GM12878 (cell line): ENCODE measurements around the gene AJM1. TPM values are rescaled to one million over a fixed set of nuclear protein-coding genes. Genes with fewer than 3 reads are reported as not detected.

Source experiments
- ATAC-seq: fragments of 200-7000 bp; cut with Tn5 transposase; 3 replicates; pipeline ENCODE4 v1.9.1; 2020; ENCODE audit warnings: mild to moderate bottlenecking, moderate library complexity
- BruUV-seq: library from RNA; stranded (reverse); fragments of 400-500 nt; replicated peaks from 2 replicates; lab custom pipeline; 2021; lab: Mats Ljungman, UMichigan
- CTCF ChIA-PET: fragments of 300-600 bp; sonication (Branson Sonifier 250); formaldehyde crosslinking; extraction: SDS; loops from one replicate; lab custom pipeline; 2021; ENCODE audit warnings: inconsistent platforms; lab: Yijun Ruan, JAX
- POLR2A ChIA-PET: fragments of 350-600 bp; formaldehyde crosslinking; extraction: SDS; loops from one replicate; lab custom pipeline; 2021; ENCODE audit warnings: inconsistent platforms; lab: Charles Lee
- RAD21 ChIA-PET: fragments of 300-600 bp; sonication (Branson Sonifier 250); formaldehyde crosslinking; loops from one replicate; lab custom pipeline; 2023; ENCODE audit warnings: antibody characterized with exemption; ENCODE audit not compliant: unreplicated experiment; lab: Charles Lee
- SMC1A ChIA-PET: fragments of 300-600 bp; sonication (Branson Sonifier 250); formaldehyde crosslinking; loops from one replicate; lab custom pipeline; 2023; ENCODE audit not compliant: unreplicated experiment, uncharacterized antibody; lab: Charles Lee
- DNase-seq: peaks from one replicate; pipeline ENCODE4 v3.0.0-alpha.2; 2011; ENCODE audit warnings: low read depth, low spot score
- FAIRE-seq: peaks from 3 replicates; lab custom pipeline; 2011; peaks lifted over from hg19 to GRCh38; lab: Jason Lieb, UNC
- H2AFZ ChIP-seq: 2 replicates; pipeline ENCODE4 v1.6.0; 2011; ENCODE audit warnings: low read depth, low read length, control low read depth; ENCODE audit not compliant: control insufficient read depth
- H3K27ac ChIP-seq: 2 replicates; pipeline ENCODE4 v1.5.1; 2011; ENCODE audit warnings: control low read depth; ENCODE audit not compliant: control insufficient read depth, insufficient read depth
- H3K27me3 ChIP-seq, 2 experiments: replicated peaks in 1 of 2; 2 replicates each; pipeline versions ENCODE4 v1.6.0 to v1.6.1; 2011; ENCODE audit warnings: low read length in 1 of 2; ENCODE audit not compliant: control insufficient read depth in 2 of 2, insufficient read depth in 2 of 2
- H3K36me3 ChIP-seq, 2 experiments: 2 replicates each; pipeline ENCODE4 v1.5.1; 2011; ENCODE audit warnings: low read length in 1 of 2; ENCODE audit not compliant: control insufficient read depth in 2 of 2, insufficient read depth in 2 of 2
- H3K4me1 ChIP-seq: 2 replicates; pipeline ENCODE4 v1.6.1; 2011; ENCODE audit warnings: mild to moderate bottlenecking, low read length, moderate library complexity, mixed read lengths; ENCODE audit not compliant: control insufficient read depth, insufficient read depth
- H3K4me2 ChIP-seq: 2 replicates; pipeline ENCODE4 v1.6.0; 2011; ENCODE audit warnings: control low read depth; ENCODE audit not compliant: control insufficient read depth, insufficient read depth
- H3K4me3 ChIP-seq: fragments of 200-600 bp; sonication (generic); 2 replicates; pipeline ENCODE4 v1.5.1; 2016
- H3K79me2 ChIP-seq: 2 replicates; pipeline ENCODE4 v1.6.0; 2011; ENCODE audit warnings: low read length; ENCODE audit not compliant: control insufficient read depth, insufficient read depth
- H3K9ac ChIP-seq: 2 replicates; pipeline ENCODE4 v1.8.0; 2011; ENCODE audit warnings: low read length, control low read depth, mixed read lengths; ENCODE audit not compliant: control insufficient read depth, insufficient read depth
- H3K9me3 ChIP-seq: replicated peaks from 3 replicates; pipeline ENCODE4 v1.5.1; 2011; ENCODE audit warnings: mild to moderate bottlenecking, low read length; ENCODE audit not compliant: control insufficient read depth, insufficient read depth
- H4K20me1 ChIP-seq: 2 replicates; pipeline ENCODE4 v1.6.0; 2011; ENCODE audit not compliant: control insufficient read depth, insufficient read depth
- EP300 ChIP-seq, 2 experiments: fragments of 150-350 bp in 1 of 2; IDR thresholded peaks; 2 replicates each; pipeline ENCODE4 v1.6.1; 2011 to 2012; ENCODE audit warnings: low read depth in 2 of 2, low read length in 2 of 2, borderline replicate concordance in 1 of 2, improper control_type of control experiment in 1 of 2, inconsistent platforms in 1 of 2; ENCODE audit not compliant: control insufficient read depth in 1 of 2
- ESRRA ChIP-seq: IDR thresholded peaks from 2 replicates; pipeline ENCODE4 v1.6.1; 2012; ENCODE audit warnings: mild to moderate bottlenecking, low read length, improper control_type of control experiment
- HDAC2 ChIP-seq: fragments of 200-600 bp; sonication (generic); IDR thresholded peaks from 2 replicates; pipeline ENCODE4 v1.6.1; 2017
- HDGF ChIP-seq: fragments of 450-650 bp; IDR thresholded peaks from 2 replicates; pipeline ENCODE4 v1.6.1; 2016; ENCODE audit warnings: antibody characterized with exemption
- IKZF1 ChIP-seq: fragments of 450-650 bp; conservative IDR thresholded peaks from 2 replicates; pipeline ENCODE4 v1.6.1; 2017; ENCODE audit warnings: antibody characterized with exemption, mild to moderate bottlenecking
- JUNB ChIP-seq: IDR thresholded peaks from 2 replicates; pipeline ENCODE4 v1.6.1; 2016; ENCODE audit warnings: antibody characterized with exemption, mild to moderate bottlenecking
- LARP7 ChIP-seq: fragments of 450-650 bp; IDR thresholded peaks from 2 replicates; pipeline ENCODE4 v1.6.1; 2017; ENCODE audit warnings: mild to moderate bottlenecking
- NBN ChIP-seq: fragments of 450-650 bp; IDR thresholded peaks from 2 replicates; pipeline ENCODE4 v1.6.1; 2016
- NR2F1 ChIP-seq: fragments of 450-650 bp; conservative IDR thresholded peaks from 2 replicates; pipeline ENCODE4 v1.6.1; 2017; ENCODE audit warnings: mild to moderate bottlenecking
- NRF1 ChIP-seq: conservative IDR thresholded peaks from 2 replicates; pipeline ENCODE4 v1.6.1; 2011; ENCODE audit warnings: mild to moderate bottlenecking, low read depth, low read length, improper control_type of control experiment
- POLR2AphosphoS2 ChIP-seq: IDR thresholded peaks from 2 replicates; pipeline ENCODE4 v1.6.1; 2011; ENCODE audit warnings: low read depth, mild to moderate bottlenecking, low read length, improper control_type of control experiment, moderate library complexity
- RCOR1 ChIP-seq: conservative IDR thresholded peaks from 2 replicates; pipeline ENCODE4 v1.6.1; 2012; ENCODE audit warnings: low read depth, low read length, improper control_type of control experiment
- RELB ChIP-seq: fragments of 450-650 bp; IDR thresholded peaks from 2 replicates; pipeline ENCODE4 v1.6.1; 2017; ENCODE audit warnings: low read depth, mild to moderate bottlenecking, moderate library complexity
- RUNX3 ChIP-seq: IDR thresholded peaks from 2 replicates; pipeline ENCODE4 v1.6.1; 2012; ENCODE audit warnings: low read length, inconsistent platforms
- SMARCA5 ChIP-seq: fragments of 450-650 bp; IDR thresholded peaks from 2 replicates; pipeline ENCODE4 v1.6.1; 2017; ENCODE audit warnings: mild to moderate bottlenecking
- ZBED1 ChIP-seq: IDR thresholded peaks from 2 replicates; pipeline ENCODE4 v1.6.1; 2016; ENCODE audit warnings: borderline replicate concordance
- ZNF622 ChIP-seq: fragments of 450-650 bp; IDR thresholded peaks from 2 replicates; pipeline ENCODE4 v1.6.1; 2017; ENCODE audit warnings: mild to moderate bottlenecking, inconsistent platforms
- ZNF687 ChIP-seq: fragments of 450-650 bp; IDR thresholded peaks from 2 replicates; pipeline ENCODE4 v1.6.1; 2017; ENCODE audit warnings: mild to moderate bottlenecking, moderate library complexity
- ZSCAN29 ChIP-seq: fragments of 450-650 bp; IDR thresholded peaks from 2 replicates; pipeline ENCODE4 v1.6.1; 2017; ENCODE audit warnings: mild to moderate bottlenecking, moderate library complexity
- WGBS: methylation state at CpG from one replicate; pipeline ENCODE4 v1.1.6; 2016; ENCODE audit warnings: low lambda C conversion rate; ENCODE audit not compliant: insufficient replicate concordance, insufficient coverage; ENCODE audit errors: missing lambda C conversion rate; 5-methylcytosine and 5-hydroxymethylcytosine counted together
- in situ Hi-C: fragments of 300-500 bp; cut with MboI; formaldehyde crosslinking; loops from 9 replicates; pipeline ENCODE4 v1.14.3; 2018; ENCODE audit warnings: mixed read lengths
- intact Hi-C: fragments of 100-400 bp; cut with micrococcal nuclease; formaldehyde crosslinking; loops from one replicate; pipeline ENCODE4 v1.14.2; 2022; ENCODE audit not compliant: unreplicated experiment
- polyA plus RNA-seq, 11 experiments: library from polyadenylated mRNA; depleted of rRNA in 4 of 11; unstranded in 6 of 11; stranded (reverse) in 5 of 11; fragments of >200 nt; fragmentation: Nextera tagmentation in 4 of 11; fragmentation: Illumina TruSeq in 1 of 11; extraction: Ambion mirVana in 4 of 11; extraction: Trizol in 1 of 11; gene quantifications; 1 replicate in 1 of 11; 2 replicates in 10 of 11; pipeline versions ENCODE4 v1.2.1 to v1.2.3, GENCODE V29; 2011 to 2016; ENCODE audit warnings: inconsistent platforms in 2 of 11, missing spikeins in 2 of 11, low read depth in 1 of 11
- total RNA-seq, 4 experiments: library from RNA; depleted of rRNA in 3 of 4; stranded (reverse); fragments of >200 nt in 3 of 4; fragmentation: Illumina TruSeq in 1 of 4; extraction: Trizol in 1 of 4; gene quantifications; 2 replicates each; pipeline versions ENCODE4 v1.2.1 to v1.2.3, GENCODE V29; 2013 to 2021

Gene AJM1
- total and polyA plus RNA-seq, 10 of the 15 experiments (the other 5 are each of a cell fraction or from before 2014, with no cell fraction given), result 0.06 to 2.5 (median 1.0) TPM; not detected in 2

GRCh38 chr9:136886610-136887597, 44.6 kb downstream of the AJM1 start:
- intact Hi-C loops (loop anchor here (2.0 to 10.0 kb wide), 2 partner anchors 16 to 82 kb away; partner anchors contain the start of gene RABL6), in situ Hi-C loops (no loop called here)
- DNase-seq, result no peak
- RAD21 ChIA-PET, result interaction anchor here (1.7 to 4.4 kb wide), 3 partner anchors 12 to 40 kb away, joined by 5 to 30 read pairs (median 18); no protein-coding TSS in a partner anchor
- Histone ChIP-seq H3K79me2 (peaks cover 61% of the 10 kb centered on the region), H3K4me1 (peaks cover 24% of the 10 kb centered on the region), H3K27ac (peak overlapping the region; percentile 98), H3K9me3 (no peaks in the 10 kb centered on the region), H4K20me1 (no peaks in the 10 kb centered on the region; the same call in 1 of the 2 replicates), H2AFZ (peak overlapping the region; percentile 12), H3K9ac (peak overlapping the region; percentile 96), H3K27me3 (no peaks in the 10 kb centered on the region), H3K4me3 (peak overlapping the region; percentile 100), H3K4me2 (peak overlapping the region; percentile 95), H3K36me3 (peaks cover 6% of the 10 kb centered on the region in 2 experiments; a peak in 3 of 4 replicates)
- no peak for FAIRE-seq
- WGBS, result under 1% methylated on average over 48 of the region's 76 CpGs
- CTCF ChIA-PET, result interaction anchor here (1.6 to 6.9 kb wide), 7 partner anchors 12 to 120 kb away, joined by 3 to 46 read pairs (median 13); partner anchors contain the start of genes AJM1, C8G and FBXW5
- ATAC-seq, result peak; percentile 24
- SMC1A ChIA-PET, result interaction anchor here (8.0 kb wide), 1 partner anchor 14 kb away, joined by 70 read pairs; no protein-coding TSS in a partner anchor
- POLR2A ChIA-PET, result interaction anchor here (0.5 to 3.5 kb wide), 9 partner anchors 14 to 265 kb away, joined by 3 to 27 read pairs (median 4); partner anchors contain the start of genes C8G and FBXW5
- BruUV-seq, result TSS peak; percentile 80
- TF ChIP-seq ZNF622 (no peak), SMARCA5 (peak; percentile 40; the same call in 1 of the 2 replicates), ZSCAN29 (no peak), ZNF687 (0 out of 2 replicates have a peak, but pooled peaks have one; percentile 40), EP300 (IDR thresholded peaks at IDR 0.05; ENCODE audit: borderline replicate concordance in 1 of 2, control insufficient read depth in 1 of 2, low read depth in 2 of 2, low read length in 2 of 2) (0 out of 4 replicates have a peak, but pooled peaks of 1 of the 2 experiments have one; percentile 29), ZBED1 (no peak), NR2F1 (peak; percentile 58), NRF1 (no peak), POLR2AphosphoS2 (no peak), JUNB (no peak), HDAC2 (no peak), IKZF1 (peak; percentile 21), RELB (no peak), NBN (0 out of 2 replicates have a peak, but pooled peaks have one; percentile 44), RUNX3 (no peak), LARP7 (peak; percentile 60; the same call in 1 of the 2 replicates), HDGF (0 out of 2 replicates have a peak, but pooled peaks have one; percentile 73), RCOR1 (no peak), ESRRA (no peak)
